OCI-LY7 (cell line): Measurements from ENCODE around the gene SEC11A.

Experiments
- CTCF ChIP-seq: fragments of 200-600 bp; sonication (generic); conservative IDR thresholded peaks from 2 replicates; pipeline ENCODE4 v1.5.1; 2014; ENCODE audit warnings: mild to moderate bottlenecking, antibody characterized with exemption, low read length, moderate library complexity, mixed read lengths
- EZH2phosphoT487 ChIP-seq: fragments of 200-600 bp; sonication (generic); IDR thresholded peaks from 2 replicates; pipeline ENCODE4 v1.6.1; 2018; ENCODE audit warnings: low read depth, borderline replicate concordance, mild to moderate bottlenecking, mixed run types, antibody characterized with exemption, low read length, moderate library complexity, mixed read lengths

- TF ChIP-seq CTCF (0 out of 2 replicates have a peak, but pooled peaks have one; percentile 6), EZH2phosphoT487 (no peak)
Measured at GRCh38 chr15:84748274-84749110, 32.6 kb upstream of the SEC11A start, which contains the start of gene ZNF592.
